Sigmoid colon (tissue), 7 donors: Measurements from ENCODE around the gene NRL. TPM values are rescaled to one million over a fixed set of nuclear protein-coding genes. Genes with fewer than 3 reads are reported as not detected.

ENCODE experiments used
- DNase-seq: peaks from one replicate; pipeline ENCODE4 v3.0.0-alpha.2; 2019
- H3K27ac ChIP-seq, 4 donors: fragments of 200-600 bp; sonication (generic); one replicate each; pipeline ENCODE4 v1.5.1; 2016 to 2019; ENCODE audit warnings: mild to moderate bottlenecking in 1 of 4
- H3K27me3 ChIP-seq, 3 donors: fragments of 200-600 bp; sonication (generic); one replicate each; pipeline ENCODE4 v1.5.1; 2019; ENCODE audit warnings: mild to moderate bottlenecking in 1 of 3
- H3K36me3 ChIP-seq, 4 donors: fragments of 200-600 bp; sonication (generic); one replicate each; pipeline ENCODE4 v1.5.1; 2016 to 2019
- H3K4me1 ChIP-seq, 4 donors: fragments of 200-600 bp; sonication (generic); one replicate each; pipeline ENCODE4 v1.5.1; 2017 to 2019
- H3K4me3 ChIP-seq, 4 donors: fragments of 200-600 bp; sonication (generic); one replicate each; pipeline ENCODE4 v1.5.1; 2017 to 2019; ENCODE audit warnings: mild to moderate bottlenecking in 2 of 4, moderate library complexity in 1 of 4
- H3K9me3 ChIP-seq, 4 donors: fragments of 200-600 bp in 3 of 4; sonication (generic) in 3 of 4; one replicate each; pipeline versions ENCODE4 v1.5.1 to v1.6.1; 2013 to 2019
- EP300 ChIP-seq, 4 donors: sonication (generic); formaldehyde crosslinking; IDR thresholded peaks; one replicate each; pipeline ENCODE4 v1.6.1; 2017; ENCODE audit warnings: antibody characterized with exemption in 4 of 4
- POLR2A ChIP-seq, 2 donors: fragments of 450-650 bp; IDR thresholded peaks; one replicate each; pipeline ENCODE4 v1.6.1; 2016; ENCODE audit warnings: antibody characterized with exemption in 2 of 2, mild to moderate bottlenecking in 2 of 2, moderate library complexity in 2 of 2
- POLR2AphosphoS5 ChIP-seq, 4 donors: sonication (generic); formaldehyde crosslinking; IDR thresholded peaks; one replicate each; pipeline ENCODE4 v1.6.1; 2017; ENCODE audit warnings: antibody characterized with exemption in 4 of 4
- whole genome bisulfite sequencing, 2 donors: extraction: QIAGEN DNeasy Blood & Tissue Kit; methylation state at CpG; one replicate each; pipeline ENCODE4 v1.1.7; 2013; 5-methylcytosine and 5-hydroxymethylcytosine counted together
- intact Hi-C: fragments of 100-400 bp; cut with DNase I; formaldehyde crosslinking; loops from one replicate; pipeline ENCODE4 v1.15.1; 2023
- polyA plus RNA-seq, 3 donors: library from polyadenylated mRNA; stranded (reverse); fragments of 200-250 nt; gene quantifications; one replicate each; pipeline ENCODE4 v1.2.3, GENCODE V29; 2013
- total RNA-seq, 4 donors: library from RNA; depleted of rRNA; stranded (reverse); fragments of >200 nt; gene quantifications; one replicate each; pipeline ENCODE4 v1.1.0, GENCODE V29; 2016
- TF ChIP-seq, protein P1 (sequence below), 4 experiments: fragments of 450-650 bp in 3 of 4; fragments of 200-600 bp in 1 of 4; IDR thresholded peaks; one replicate each; pipeline ENCODE4 v1.5.1; 2016 to 2019; ENCODE audit warnings: antibody characterized with exemption in 4 of 4, mild to moderate bottlenecking in 3 of 4, moderate library complexity in 2 of 4
- donor health status: healthy with polysubstance abuse.
- donor health status: Bipolar disorder and iron deficiency.
- donor health status: healthy.

Gene NRL
- total and polyA plus RNA-seq, 7 donors = 0.71 to 2.9 (median 1.8) TPM

DNA sequence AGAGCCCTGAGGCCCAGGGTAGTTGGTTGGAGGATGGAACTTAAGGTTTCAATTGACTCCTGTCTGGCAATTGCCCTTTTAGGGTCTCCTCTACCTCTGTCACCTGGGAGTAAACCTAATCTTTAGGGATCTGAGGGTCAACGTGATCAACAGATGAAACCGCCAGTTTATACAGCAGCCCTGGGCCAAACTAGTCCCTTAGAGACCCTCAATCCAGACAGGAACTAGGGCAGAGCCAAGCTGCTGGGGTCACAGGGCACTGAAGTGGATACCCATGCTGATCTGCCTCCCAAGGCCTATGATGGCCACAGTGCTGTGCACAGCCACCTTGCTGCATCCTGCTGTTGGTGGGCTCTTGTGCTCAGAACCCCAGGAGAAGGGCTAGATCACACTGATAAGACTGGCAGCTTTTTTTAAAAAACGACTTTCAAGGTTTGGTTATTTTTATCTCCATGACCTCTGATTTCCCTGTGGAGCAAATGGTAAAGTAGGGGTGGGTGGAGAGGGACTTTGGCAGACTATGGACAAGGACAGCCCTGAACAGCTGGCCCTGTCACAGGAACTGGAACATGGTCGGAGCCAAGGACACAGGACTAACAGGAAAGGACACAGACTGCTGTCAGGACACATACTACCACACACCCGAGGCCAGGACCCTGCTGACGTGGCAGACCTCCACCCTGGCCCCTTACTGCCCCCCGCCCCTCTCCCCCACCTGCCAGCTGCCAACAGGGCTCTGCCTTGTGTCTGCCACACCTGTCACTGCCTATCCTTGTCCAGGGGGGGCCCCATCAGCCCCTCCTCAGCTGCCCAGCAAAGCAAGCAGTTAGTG, 16.2 kb upstream of the NRL start:
- H3K27me3 ChIP-seq = no peaks in the 10 kb centered on the region
- intact Hi-C loops = no loop called here
- H3K4me3 ChIP-seq = no peak overlapping the region
- H3K27ac ChIP-seq = peak overlapping the region in 2 of 4 donors; percentile 25 to 27
- H3K4me1 ChIP-seq = peaks cover 0 to 7% (median 4%) of the 10 kb centered on the region in 4 donors
- 71 to 73% methylated on average over 7 of the region's 7 CpGs for WGBS, 2 donors
- DNase-seq = no peak
- no peaks in the 10 kb centered on the region for H3K36me3 ChIP-seq
- no peak for TF ChIP-seq POLR2A (IDR thresholded peaks at IDR 0.05)
- TF ChIP-seq, protein P1, sequence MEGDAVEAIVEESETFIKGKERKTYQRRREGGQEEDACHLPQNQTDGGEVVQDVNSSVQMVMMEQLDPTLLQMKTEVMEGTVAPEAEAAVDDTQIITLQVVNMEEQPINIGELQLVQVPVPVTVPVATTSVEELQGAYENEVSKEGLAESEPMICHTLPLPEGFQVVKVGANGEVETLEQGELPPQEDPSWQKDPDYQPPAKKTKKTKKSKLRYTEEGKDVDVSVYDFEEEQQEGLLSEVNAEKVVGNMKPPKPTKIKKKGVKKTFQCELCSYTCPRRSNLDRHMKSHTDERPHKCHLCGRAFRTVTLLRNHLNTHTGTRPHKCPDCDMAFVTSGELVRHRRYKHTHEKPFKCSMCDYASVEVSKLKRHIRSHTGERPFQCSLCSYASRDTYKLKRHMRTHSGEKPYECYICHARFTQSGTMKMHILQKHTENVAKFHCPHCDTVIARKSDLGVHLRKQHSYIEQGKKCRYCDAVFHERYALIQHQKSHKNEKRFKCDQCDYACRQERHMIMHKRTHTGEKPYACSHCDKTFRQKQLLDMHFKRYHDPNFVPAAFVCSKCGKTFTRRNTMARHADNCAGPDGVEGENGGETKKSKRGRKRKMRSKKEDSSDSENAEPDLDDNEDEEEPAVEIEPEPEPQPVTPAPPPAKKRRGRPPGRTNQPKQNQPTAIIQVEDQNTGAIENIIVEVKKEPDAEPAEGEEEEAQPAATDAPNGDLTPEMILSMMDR (IDR thresholded peaks at IDR 0.05) = no peak
- no peak for TF ChIP-seq POLR2AphosphoS5 (IDR thresholded peaks at IDR 0.05)
- TF ChIP-seq EP300 (IDR thresholded peaks at IDR 0.05) = no peak
- no peaks in the 10 kb centered on the region for H3K9me3 ChIP-seq

DNA sequence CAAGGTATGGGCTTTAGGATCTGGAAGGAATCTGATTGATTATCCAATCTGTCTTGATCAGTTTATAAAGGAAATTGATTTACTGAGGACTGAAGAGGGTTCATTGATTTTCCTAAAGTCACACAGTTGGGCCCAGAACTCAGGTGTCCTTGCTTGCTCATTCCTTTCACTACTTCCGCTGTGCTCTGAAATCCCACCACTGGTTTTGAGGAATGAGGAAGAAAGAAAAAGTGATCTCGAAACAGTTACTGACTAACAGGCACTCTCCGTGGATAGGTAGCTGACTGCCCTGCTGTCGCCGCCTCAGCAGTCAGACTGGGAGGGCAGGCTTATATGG, 15.6 kb upstream of the NRL start, which contains the start of gene FITM1:
TSS of gene FITM1 (plus strand) at position 280 of the 337 bp plus-strand sequence. CDS start 905 bp downstream, outside the sequence.
- Histone ChIP-seq H3K27ac (peak within 1 kb of the TSS in 2 of 4 donors; percentile 25 to 27), H3K4me1 (peaks cover 0 to 2% (median 1%) of the 10 kb centered on the region in 4 donors), H3K36me3 (no peaks in the 10 kb centered on the region), H3K4me3 (no peak within 1 kb of the TSS), H3K9me3 (no peaks in the 10 kb centered on the region), H3K27me3 (no peaks in the 10 kb centered on the region)
- WGBS, 2 donors = 93 to 94% methylated on average over 5 of the region's 5 CpGs
- TF ChIP-seq POLR2AphosphoS5 (IDR thresholded peaks at IDR 0.05) = no peak
- TF ChIP-seq EP300 (IDR thresholded peaks at IDR 0.05) = no peak
- no peak for TF ChIP-seq POLR2A (IDR thresholded peaks at IDR 0.05)
- TF ChIP-seq, protein P1 (IDR thresholded peaks at IDR 0.05) = no peak
- no peak for DNase-seq
- intact Hi-C loops = no loop called here

DNA sequence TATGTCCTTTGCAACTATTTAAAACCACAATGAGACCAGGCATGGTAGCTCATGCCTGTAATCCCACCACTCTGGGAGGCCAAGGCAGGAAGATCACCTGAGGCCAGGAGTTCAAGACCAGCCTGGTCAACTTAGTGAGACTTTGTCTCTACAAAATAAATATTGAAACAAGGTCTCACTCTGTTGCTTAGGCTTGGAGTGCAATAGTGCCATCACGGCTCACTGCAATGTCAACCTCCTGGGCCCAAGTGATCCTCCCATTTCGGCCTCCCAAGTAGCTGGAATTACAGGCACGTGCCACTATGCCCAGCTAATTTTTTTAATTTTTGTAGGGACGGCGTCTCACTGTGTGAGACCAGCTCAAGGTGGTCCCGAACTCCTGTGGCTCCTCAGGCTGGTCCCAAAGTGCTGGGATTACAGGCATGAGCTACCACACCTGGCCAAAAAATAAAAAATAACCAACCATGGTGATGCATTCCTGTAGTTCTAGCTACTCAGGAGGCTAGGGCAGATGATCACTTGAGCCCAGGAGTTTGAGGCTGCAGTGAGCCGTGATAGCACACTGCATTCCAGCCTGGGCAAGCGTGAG, 14.8 kb upstream of the NRL start:
- TF ChIP-seq EP300 (IDR thresholded peaks at IDR 0.05) = no peak
- TF ChIP-seq POLR2AphosphoS5 (IDR thresholded peaks at IDR 0.05) = no peak
- no peak for TF ChIP-seq POLR2A (IDR thresholded peaks at IDR 0.05)
- TF ChIP-seq, protein P1 (IDR thresholded peaks at IDR 0.05) = no peak
- DNase-seq = no peak
- Histone ChIP-seq H3K4me3 (no peak overlapping the region), H3K27ac (no peak overlapping the region), H3K36me3 (peaks cover 0 to 2% (median 0%) of the 10 kb centered on the region in 4 donors), H3K9me3 (no peaks in the 10 kb centered on the region), H3K4me1 (no peaks in the 10 kb centered on the region), H3K27me3 (no peaks in the 10 kb centered on the region)
- 90 to 95% methylated on average over 8 of the region's 8 CpGs for WGBS, 2 donors
- intact Hi-C loops = no loop called here

DNA sequence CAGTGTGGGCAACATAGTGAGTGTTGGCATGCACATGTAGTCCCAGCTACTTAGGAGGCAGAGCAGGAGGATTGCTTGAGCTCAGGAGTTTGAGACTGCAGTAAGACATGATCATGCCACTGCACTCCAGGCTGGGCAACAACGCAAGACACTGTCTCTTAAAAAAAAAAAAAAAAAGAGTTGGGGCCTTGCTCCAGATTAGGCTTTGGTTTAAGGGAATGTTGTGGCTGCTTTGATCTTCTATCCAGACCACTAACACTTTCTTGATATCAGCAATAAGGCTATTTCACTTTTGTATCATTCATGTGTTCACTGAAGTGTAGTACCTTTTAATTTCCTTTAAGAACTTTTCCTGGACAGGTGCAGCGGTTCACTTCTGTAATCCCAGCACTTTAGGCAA, 12.9 kb upstream of the NRL start:
- Histone ChIP-seq H3K27me3 (no peaks in the 10 kb centered on the region), H3K4me3 (no peak overlapping the region), H3K27ac (no peak overlapping the region), H3K36me3 (peaks cover 6 to 19% (median 11%) of the 10 kb centered on the region in 4 donors), H3K9me3 (no peaks in the 10 kb centered on the region), H3K4me1 (no peaks in the 10 kb centered on the region)
- 79 to 90% methylated on average over 2 of the region's 2 CpGs for WGBS, 2 donors
- intact Hi-C loops = no loop called here
- no peak for DNase-seq
- TF ChIP-seq, protein P1 (IDR thresholded peaks at IDR 0.05) = no peak
- TF ChIP-seq EP300 (IDR thresholded peaks at IDR 0.05) (no peak), POLR2A (IDR thresholded peaks at IDR 0.05) (no peak), POLR2AphosphoS5 (IDR thresholded peaks at IDR 0.05) (no peak)
